ENCODE data around the gene KLHL11. TPM values are rescaled to one million over a fixed set of nuclear protein-coding genes. Genes with fewer than 3 reads are reported as not detected.

KLHL11 gene
- total and polyA plus RNA-seq, 2 experiments from 2014 or later, result 8.7 to 25.5 TPM

GRCh38 chr17:41813152-41813680, 52.0 kb downstream of the KLHL11 start (continued):
- TF ChIP-seq, protein P1, sequence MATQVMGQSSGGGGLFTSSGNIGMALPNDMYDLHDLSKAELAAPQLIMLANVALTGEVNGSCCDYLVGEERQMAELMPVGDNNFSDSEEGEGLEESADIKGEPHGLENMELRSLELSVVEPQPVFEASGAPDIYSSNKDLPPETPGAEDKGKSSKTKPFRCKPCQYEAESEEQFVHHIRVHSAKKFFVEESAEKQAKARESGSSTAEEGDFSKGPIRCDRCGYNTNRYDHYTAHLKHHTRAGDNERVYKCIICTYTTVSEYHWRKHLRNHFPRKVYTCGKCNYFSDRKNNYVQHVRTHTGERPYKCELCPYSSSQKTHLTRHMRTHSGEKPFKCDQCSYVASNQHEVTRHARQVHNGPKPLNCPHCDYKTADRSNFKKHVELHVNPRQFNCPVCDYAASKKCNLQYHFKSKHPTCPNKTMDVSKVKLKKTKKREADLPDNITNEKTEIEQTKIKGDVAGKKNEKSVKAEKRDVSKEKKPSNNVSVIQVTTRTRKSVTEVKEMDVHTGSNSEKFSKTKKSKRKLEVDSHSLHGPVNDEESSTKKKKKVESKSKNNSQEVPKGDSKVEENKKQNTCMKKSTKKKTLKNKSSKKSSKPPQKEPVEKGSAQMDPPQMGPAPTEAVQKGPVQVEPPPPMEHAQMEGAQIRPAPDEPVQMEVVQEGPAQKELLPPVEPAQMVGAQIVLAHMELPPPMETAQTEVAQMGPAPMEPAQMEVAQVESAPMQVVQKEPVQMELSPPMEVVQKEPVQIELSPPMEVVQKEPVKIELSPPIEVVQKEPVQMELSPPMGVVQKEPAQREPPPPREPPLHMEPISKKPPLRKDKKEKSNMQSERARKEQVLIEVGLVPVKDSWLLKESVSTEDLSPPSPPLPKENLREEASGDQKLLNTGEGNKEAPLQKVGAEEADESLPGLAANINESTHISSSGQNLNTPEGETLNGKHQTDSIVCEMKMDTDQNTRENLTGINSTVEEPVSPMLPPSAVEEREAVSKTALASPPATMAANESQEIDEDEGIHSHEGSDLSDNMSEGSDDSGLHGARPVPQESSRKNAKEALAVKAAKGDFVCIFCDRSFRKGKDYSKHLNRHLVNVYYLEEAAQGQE (IDR thresholded peaks at IDR 0.05; ENCODE audit: unreplicated experiment), result no peak
- TF ChIP-seq ZNF114 (CRISPR knock-in tag; IDR thresholded peaks at IDR 0.05) (no peak), POLR2AphosphoS5 (IDR thresholded peaks at IDR 0.05; ENCODE audit: low read depth) (no peak), STAT1 (IDR thresholded peaks at IDR 0.05; ENCODE audit: unreplicated experiment) (no peak), CREB1 (CRISPR knock-in tag; IDR thresholded peaks at IDR 0.05; ENCODE audit: low read depth) (no peak), JUNB (IDR thresholded peaks at IDR 0.05; ENCODE audit: unreplicated experiment) (no peak)
- TF ChIP-seq, protein P2, sequence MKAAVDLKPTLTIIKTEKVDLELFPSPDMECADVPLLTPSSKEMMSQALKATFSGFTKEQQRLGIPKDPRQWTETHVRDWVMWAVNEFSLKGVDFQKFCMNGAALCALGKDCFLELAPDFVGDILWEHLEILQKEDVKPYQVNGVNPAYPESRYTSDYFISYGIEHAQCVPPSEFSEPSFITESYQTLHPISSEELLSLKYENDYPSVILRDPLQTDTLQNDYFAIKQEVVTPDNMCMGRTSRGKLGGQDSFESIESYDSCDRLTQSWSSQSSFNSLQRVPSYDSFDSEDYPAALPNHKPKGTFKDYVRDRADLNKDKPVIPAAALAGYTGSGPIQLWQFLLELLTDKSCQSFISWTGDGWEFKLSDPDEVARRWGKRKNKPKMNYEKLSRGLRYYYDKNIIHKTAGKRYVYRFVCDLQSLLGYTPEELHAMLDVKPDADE (IDR thresholded peaks at IDR 0.05), result no peak
- TF ChIP-seq, protein P3, sequence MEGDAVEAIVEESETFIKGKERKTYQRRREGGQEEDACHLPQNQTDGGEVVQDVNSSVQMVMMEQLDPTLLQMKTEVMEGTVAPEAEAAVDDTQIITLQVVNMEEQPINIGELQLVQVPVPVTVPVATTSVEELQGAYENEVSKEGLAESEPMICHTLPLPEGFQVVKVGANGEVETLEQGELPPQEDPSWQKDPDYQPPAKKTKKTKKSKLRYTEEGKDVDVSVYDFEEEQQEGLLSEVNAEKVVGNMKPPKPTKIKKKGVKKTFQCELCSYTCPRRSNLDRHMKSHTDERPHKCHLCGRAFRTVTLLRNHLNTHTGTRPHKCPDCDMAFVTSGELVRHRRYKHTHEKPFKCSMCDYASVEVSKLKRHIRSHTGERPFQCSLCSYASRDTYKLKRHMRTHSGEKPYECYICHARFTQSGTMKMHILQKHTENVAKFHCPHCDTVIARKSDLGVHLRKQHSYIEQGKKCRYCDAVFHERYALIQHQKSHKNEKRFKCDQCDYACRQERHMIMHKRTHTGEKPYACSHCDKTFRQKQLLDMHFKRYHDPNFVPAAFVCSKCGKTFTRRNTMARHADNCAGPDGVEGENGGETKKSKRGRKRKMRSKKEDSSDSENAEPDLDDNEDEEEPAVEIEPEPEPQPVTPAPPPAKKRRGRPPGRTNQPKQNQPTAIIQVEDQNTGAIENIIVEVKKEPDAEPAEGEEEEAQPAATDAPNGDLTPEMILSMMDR (conservative IDR thresholded peaks at IDR 0.05; ENCODE audit: low read depth in 2 of 2), result no peak

GRCh38 chr17:41812381-41813151, 52.7 kb downstream of the KLHL11 start, which contains the start of gene FKBP10:
FKBP10 (plus strand) TSS chr17:41813004; CDS start chr17:41813035, 31 bp downstream.
- Mint-ChIP-seq H3K4me1 (peaks cover 19% of the 10 kb centered on the region), H3K27ac (peak within 1 kb of the TSS; percentile 90), H3K36me3 (ENCODE audit: low read depth) (peaks cover 30% of the 10 kb centered on the region), H3K4me3 (peak within 1 kb of the TSS; percentile 93), H3K27me3 (ENCODE audit: insufficient read depth, low read depth, poor library complexity) (peaks cover 22% of the 10 kb centered on the region), H3K9me3 (peaks cover 9% of the 10 kb centered on the region; the same call in 2 of the 3 replicates)
- DNase-seq (ENCODE audit: low spot score) (peak; percentile 96), ATAC-seq (peak; percentile 60)
- Histone ChIP-seq H3F3A (replicated peaks; ENCODE audit: low read depth) (peaks cover 12% of the 10 kb centered on the region), H3K9me2 (ENCODE audit: insufficient read depth) (no peaks in the 10 kb centered on the region), H3K79me2 (replicated peaks; ENCODE audit: insufficient read depth) (peaks cover 46% of the 10 kb centered on the region), H3K4me2 (peak within 1 kb of the TSS; percentile 98), H3K27me3 (ENCODE audit: insufficient read depth) (peaks cover 9% of the 10 kb centered on the region), H3K4me3 (peak within 1 kb of the TSS; percentile 98), H3K36me3 (ENCODE audit: insufficient read depth) (no peaks in the 10 kb centered on the region), H3K27ac (ENCODE audit: low read depth) (peak within 1 kb of the TSS; percentile 67), H2AFZ (peak within 1 kb of the TSS; percentile 98), H3K4me1 (ENCODE audit: insufficient read depth) (peaks cover 28% of the 10 kb centered on the region), H4K20me1 (replicated peaks; ENCODE audit: insufficient read depth) (no peaks in the 10 kb centered on the region)
- TF ChIP-seq NANOG (IDR thresholded peaks at IDR 0.05; ENCODE audit: borderline replicate concordance), result no peak
- TF ChIP-seq, protein P1 (IDR thresholded peaks at IDR 0.05; ENCODE audit: unreplicated experiment), result no peak
